GM12865 (cell line): ENCODE results near the gene PPM1N.

Source experiments
- DNase-seq: peaks from one replicate; pipeline ENCODE4 v3.0.0; 2010; ENCODE audit warnings: low read depth
- H3K4me3 ChIP-seq: 2 replicates; pipeline ENCODE4 v1.5.1; 2011; ENCODE audit warnings: mild to moderate bottlenecking, low read depth, low read length, control low read depth
- TF ChIP-seq, protein P1 (sequence below): IDR thresholded peaks from 2 replicates; pipeline ENCODE4 v1.5.1; 2011; ENCODE audit warnings: low read length, control low read depth, low read depth, inconsistent platforms; ENCODE audit not compliant: insufficient read depth; ENCODE audit errors: missing control alignments

Gene PPM1N

GRCh38 chr19:45492627-45493470 is 5.4 kb upstream of the PPM1N start:
- DNase-seq, result peak; percentile 81
- H3K4me3 ChIP-seq, result peak overlapping the region; percentile 75

GRCh38 chr19:45494261-45494916 is 3.9 kb upstream of the PPM1N start:
- no peak for DNase-seq
- H3K4me3 ChIP-seq, result no peak overlapping the region
- TF ChIP-seq, protein P1, sequence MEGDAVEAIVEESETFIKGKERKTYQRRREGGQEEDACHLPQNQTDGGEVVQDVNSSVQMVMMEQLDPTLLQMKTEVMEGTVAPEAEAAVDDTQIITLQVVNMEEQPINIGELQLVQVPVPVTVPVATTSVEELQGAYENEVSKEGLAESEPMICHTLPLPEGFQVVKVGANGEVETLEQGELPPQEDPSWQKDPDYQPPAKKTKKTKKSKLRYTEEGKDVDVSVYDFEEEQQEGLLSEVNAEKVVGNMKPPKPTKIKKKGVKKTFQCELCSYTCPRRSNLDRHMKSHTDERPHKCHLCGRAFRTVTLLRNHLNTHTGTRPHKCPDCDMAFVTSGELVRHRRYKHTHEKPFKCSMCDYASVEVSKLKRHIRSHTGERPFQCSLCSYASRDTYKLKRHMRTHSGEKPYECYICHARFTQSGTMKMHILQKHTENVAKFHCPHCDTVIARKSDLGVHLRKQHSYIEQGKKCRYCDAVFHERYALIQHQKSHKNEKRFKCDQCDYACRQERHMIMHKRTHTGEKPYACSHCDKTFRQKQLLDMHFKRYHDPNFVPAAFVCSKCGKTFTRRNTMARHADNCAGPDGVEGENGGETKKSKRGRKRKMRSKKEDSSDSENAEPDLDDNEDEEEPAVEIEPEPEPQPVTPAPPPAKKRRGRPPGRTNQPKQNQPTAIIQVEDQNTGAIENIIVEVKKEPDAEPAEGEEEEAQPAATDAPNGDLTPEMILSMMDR, result no peak

More at GRCh38 chr19:45492627-45493470, 5.4 kb upstream of the PPM1N start:
- TF ChIP-seq, protein P1, result no peak

DNA sequence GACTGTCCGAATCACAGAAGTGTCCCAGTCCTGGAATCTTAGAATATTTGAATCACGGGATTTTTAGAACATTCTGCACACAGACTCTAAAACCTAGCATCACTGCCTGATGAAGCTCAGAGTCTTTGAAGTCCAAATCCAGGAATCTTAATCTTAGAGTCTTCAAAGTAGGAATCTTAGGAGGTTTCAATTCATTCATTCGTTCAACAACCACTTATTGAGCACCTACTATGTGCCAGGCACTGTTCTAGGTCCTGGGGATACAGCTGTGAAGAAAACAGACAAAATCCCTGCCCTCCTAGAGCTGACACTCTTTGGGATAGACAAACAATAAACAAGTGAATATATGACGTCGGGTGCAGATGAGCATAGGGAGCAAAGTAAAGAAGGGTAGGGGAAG is 3.1 kb upstream of the PPM1N start:
- TF ChIP-seq, protein P1, result no peak
- H3K4me3 ChIP-seq, result no peak overlapping the region
- no peak for DNase-seq

- TF ChIP-seq, protein P1, result no peak
- H3K4me3 ChIP-seq, result peak overlapping the region; percentile 64
- DNase-seq, result no peak
These were observed 1.8 kb upstream of the PPM1N start for GRCh38 chr19:45496349-45496953.

DNA sequence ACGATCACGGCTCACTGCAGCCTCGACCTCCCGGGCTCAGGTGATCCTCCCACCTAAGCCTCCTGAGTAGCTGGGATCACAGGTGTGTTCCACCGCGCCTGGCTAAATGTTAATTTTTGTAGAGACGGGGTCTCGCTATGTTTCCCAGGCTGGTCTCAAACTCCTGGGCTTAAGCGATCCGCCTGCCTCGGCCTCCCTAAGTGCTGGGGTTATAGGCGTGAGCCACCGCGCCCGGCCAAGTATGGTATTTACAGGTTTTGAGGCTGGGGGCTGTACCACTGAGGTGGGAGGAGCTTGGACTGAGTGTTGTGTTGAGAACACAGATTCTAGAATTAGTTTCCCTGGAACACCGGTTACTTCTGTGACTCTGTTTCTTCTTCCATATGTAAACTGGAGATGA is 452 bp upstream of the PPM1N start:
- TF ChIP-seq, protein P1, result no peak
- peak overlapping the region; percentile 59 for H3K4me3 ChIP-seq
- no peak for DNase-seq

- peak; percentile 87 for DNase-seq
- TF ChIP-seq, protein P1, result no peak
- peak overlapping the region; percentile 59 for H3K4me3 ChIP-seq
These were observed 1.2 kb downstream of the PPM1N start for GRCh38 chr19:45499196-45500180.
